Transverse colon (tissue), 4 donors: ENCODE data around the gene DRD4. TPM values are rescaled to one million over a fixed set of nuclear protein-coding genes. Genes with fewer than 3 reads are reported as not detected.
A peak's percentile ranks its signal among the peaks of the same experiment; 100 is the strongest.

ENCODE experiments used
- DNase-seq: peaks from one replicate; pipeline ENCODE4 v3.0.0-alpha.2; 2019
- H3K27ac ChIP-seq, 4 donors: fragments of 200-600 bp; sonication (generic); 2 replicates each; pipeline ENCODE4 v1.5.1; 2016 to 2018; ENCODE audit warnings: inconsistent platforms in 4 of 4
- H3K27me3 ChIP-seq: fragments of 200-600 bp; sonication (generic); 2 replicates; pipeline ENCODE4 v1.5.1; 2017; ENCODE audit warnings: inconsistent platforms
- H3K36me3 ChIP-seq, 4 donors: fragments of 200-600 bp; sonication (generic); 2 replicates each; pipeline ENCODE4 v1.5.1; 2017 to 2019; ENCODE audit warnings: inconsistent platforms in 4 of 4
- H3K4me1 ChIP-seq, 4 donors: fragments of 200-600 bp; sonication (generic); 2 replicates each; pipeline ENCODE4 v1.5.1; 2017 to 2020; ENCODE audit warnings: inconsistent platforms in 4 of 4
- H3K4me3 ChIP-seq, 4 donors: fragments of 200-600 bp; sonication (generic); 1 replicate in 1 of 4; 2 replicates in 3 of 4; pipeline versions ENCODE4 v1.5.1 to v1.6.1; 2017 to 2019; ENCODE audit warnings: inconsistent platforms in 4 of 4
- H3K9me3 ChIP-seq, 2 donors: fragments of 200-600 bp; sonication (generic); 2 replicates each; pipeline ENCODE4 v1.5.1; 2017 to 2019; ENCODE audit warnings: inconsistent platforms in 2 of 2
- EP300 ChIP-seq: sonication (generic); formaldehyde crosslinking; IDR thresholded peaks from one replicate; pipeline ENCODE4 v1.6.1; 2017; ENCODE audit warnings: antibody characterized with exemption, low read depth
- POLR2A ChIP-seq: fragments of 450-650 bp; IDR thresholded peaks from one replicate; pipeline ENCODE4 v1.6.1; 2016; ENCODE audit warnings: antibody characterized with exemption, mild to moderate bottlenecking, moderate library complexity
- POLR2AphosphoS5 ChIP-seq, 3 donors: sonication (generic); formaldehyde crosslinking; IDR thresholded peaks; one replicate each; pipeline ENCODE4 v1.6.1; 2016; ENCODE audit warnings: antibody characterized with exemption in 3 of 3
- WGBS, 2 donors: methylation state at CpG; one replicate each; pipeline ENCODE4 v1.1.5; 2018; ENCODE audit warnings: low coverage in 1 of 2; 5-methylcytosine and 5-hydroxymethylcytosine counted together
- in situ Hi-C, 4 donors: fragments of 200-750 bp; cut with MboI; loops; one replicate each; pipeline versions ENCODE4 v1.15.0 to v1.15.1; 2017; ENCODE audit warnings: low sequenced_read_pairs in 3 of 4, low pct_ligation_motif_present in 1 of 4, low pct_unique_long_range_greater_than_20kb in 1 of 4
- intact Hi-C: fragments of 100-400 bp; cut with DNase I; formaldehyde crosslinking; loops from one replicate; pipeline ENCODE4 v1.15.1; 2023; ENCODE audit warnings: low total_unique reads
- total RNA-seq, 4 donors: library from RNA; depleted of rRNA; stranded (reverse); fragments of >200 nt; gene quantifications; one replicate each; pipeline ENCODE4 v1.1.0, GENCODE V29; 2016
- TF ChIP-seq, protein P1 (sequence below), 5 experiments: fragments of 200-600 bp in 3 of 5; fragments of 450-650 bp in 2 of 5; sonication (generic) in 3 of 5; IDR thresholded peaks; 1 replicate in 2 of 5; 2 replicates in 3 of 5; pipeline ENCODE4 v1.5.1; 2016 to 2017; ENCODE audit warnings: antibody characterized with exemption in 5 of 5, inconsistent platforms in 3 of 5, mild to moderate bottlenecking in 2 of 5, moderate library complexity in 1 of 5

DRD4 gene
- total RNA-seq, 4 donors from 2014 or later: not detected

DNA sequence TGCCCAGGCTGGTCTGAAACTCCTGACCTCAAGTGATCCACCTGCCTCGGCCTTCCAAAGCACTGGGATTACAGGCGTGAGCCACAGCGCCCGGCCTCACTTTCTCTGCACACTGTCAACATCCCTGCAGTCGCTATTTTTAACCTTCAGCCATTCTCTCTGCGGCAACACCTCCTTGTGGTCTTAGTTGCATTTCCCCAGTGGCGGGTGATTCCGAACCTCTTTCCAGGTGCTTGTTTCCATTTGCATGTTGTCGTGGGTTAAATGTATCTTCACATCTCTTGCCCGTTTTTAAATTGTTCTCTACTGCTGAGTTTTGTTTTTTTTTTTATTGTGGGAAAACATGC lies 7.9 kb upstream of the DRD4 start:
- no peak for DNase-seq
- TF ChIP-seq, protein P1, sequence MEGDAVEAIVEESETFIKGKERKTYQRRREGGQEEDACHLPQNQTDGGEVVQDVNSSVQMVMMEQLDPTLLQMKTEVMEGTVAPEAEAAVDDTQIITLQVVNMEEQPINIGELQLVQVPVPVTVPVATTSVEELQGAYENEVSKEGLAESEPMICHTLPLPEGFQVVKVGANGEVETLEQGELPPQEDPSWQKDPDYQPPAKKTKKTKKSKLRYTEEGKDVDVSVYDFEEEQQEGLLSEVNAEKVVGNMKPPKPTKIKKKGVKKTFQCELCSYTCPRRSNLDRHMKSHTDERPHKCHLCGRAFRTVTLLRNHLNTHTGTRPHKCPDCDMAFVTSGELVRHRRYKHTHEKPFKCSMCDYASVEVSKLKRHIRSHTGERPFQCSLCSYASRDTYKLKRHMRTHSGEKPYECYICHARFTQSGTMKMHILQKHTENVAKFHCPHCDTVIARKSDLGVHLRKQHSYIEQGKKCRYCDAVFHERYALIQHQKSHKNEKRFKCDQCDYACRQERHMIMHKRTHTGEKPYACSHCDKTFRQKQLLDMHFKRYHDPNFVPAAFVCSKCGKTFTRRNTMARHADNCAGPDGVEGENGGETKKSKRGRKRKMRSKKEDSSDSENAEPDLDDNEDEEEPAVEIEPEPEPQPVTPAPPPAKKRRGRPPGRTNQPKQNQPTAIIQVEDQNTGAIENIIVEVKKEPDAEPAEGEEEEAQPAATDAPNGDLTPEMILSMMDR (IDR thresholded peaks at IDR 0.05): peak in 1 of 5 experiments; percentile 12
- TF ChIP-seq POLR2AphosphoS5 (IDR thresholded peaks at IDR 0.05): no peak
- H3K27ac ChIP-seq: peak overlapping the region in 1 of 4 donors; percentile 29
- peaks cover 26% of the 10 kb centered on the region for H3K27me3 ChIP-seq
- in situ Hi-C loops (no loop called here), intact Hi-C loops (no loop called here)
- no peaks in the 10 kb centered on the region for H3K9me3 ChIP-seq
- H3K4me3 ChIP-seq: no peak overlapping the region
- H3K36me3 ChIP-seq: no peaks in the 10 kb centered on the region
- WGBS, 2 donors: 51 to 53% methylated on average over 9 to 10 of the region's 10 CpGs
- peaks cover 6 to 15% (median 14%) of the 10 kb centered on the region in 4 donors for H3K4me1 ChIP-seq

DNA sequence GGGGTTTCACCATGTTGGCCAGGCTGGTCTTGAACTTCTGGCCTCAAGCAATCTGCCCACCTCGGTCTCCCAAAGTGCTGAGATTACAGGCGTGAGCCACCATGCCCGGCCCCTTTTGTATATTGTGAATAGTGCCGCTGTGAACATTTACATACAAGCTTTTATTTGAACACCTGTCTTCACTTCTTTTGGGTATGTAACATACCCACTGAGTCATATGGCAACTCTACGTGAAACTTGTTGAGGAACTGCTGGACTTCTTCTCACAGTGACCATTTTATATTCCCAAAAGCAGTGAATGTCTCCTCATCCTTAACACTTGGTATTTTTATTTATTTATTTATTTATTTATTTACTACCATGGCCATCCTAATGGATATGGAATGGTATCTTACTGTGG lies 6.2 kb upstream of the DRD4 start:
- Histone ChIP-seq H3K27me3 (peaks cover 16% of the 10 kb centered on the region), H3K36me3 (no peaks in the 10 kb centered on the region), H3K4me3 (no peak overlapping the region), H3K9me3 (no peaks in the 10 kb centered on the region), H3K27ac (no peak overlapping the region), H3K4me1 (peaks cover 6 to 10% (median 9%) of the 10 kb centered on the region in 4 donors)
- DNase-seq: no peak
- WGBS, 2 donors: 73 to 92% methylated on average over 4 to 5 of the region's 5 CpGs
- TF ChIP-seq, protein P1 (IDR thresholded peaks at IDR 0.05): no peak
- TF ChIP-seq POLR2A (no peak), EP300 (no peak), POLR2AphosphoS5 (IDR thresholded peaks at IDR 0.05) (no peak)
- in situ Hi-C loops: no loop called here
- intact Hi-C loops: no loop called here

DNA sequence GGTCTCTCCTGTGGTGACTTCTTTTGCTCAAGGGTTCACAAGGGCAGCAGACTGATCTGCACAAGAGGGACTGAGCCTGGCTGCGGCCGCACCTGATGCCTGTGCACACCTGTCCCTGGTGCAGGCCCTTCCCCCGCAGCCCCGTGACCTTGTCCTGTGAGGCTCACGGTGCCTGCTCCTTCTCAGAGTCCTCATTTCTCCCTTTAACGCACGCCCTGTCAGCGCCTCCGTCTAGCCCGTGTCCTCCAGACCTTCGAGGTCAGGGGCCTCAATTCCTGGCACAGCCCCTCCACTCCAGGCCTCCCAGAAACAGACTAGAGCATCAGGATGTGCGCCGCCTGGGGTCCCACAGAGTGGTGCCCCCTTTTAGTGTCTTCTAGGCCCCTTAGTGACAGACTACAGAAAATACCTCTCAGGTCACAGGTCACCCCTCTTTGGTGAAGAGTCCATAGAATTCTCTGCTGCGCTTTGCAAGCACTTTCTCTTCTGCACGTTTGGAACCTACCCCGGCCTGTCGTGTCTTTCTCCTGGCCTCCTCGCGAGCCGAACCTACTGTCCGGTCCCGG lies 1.0 kb upstream of the DRD4 start:
- 80% methylated on average over 21 of the region's 22 CpGs; no CpG with 5 or more reads in 1 of the 2 donors for WGBS, 2 donors
- Histone ChIP-seq H3K9me3 (no peaks in the 10 kb centered on the region), H3K4me3 (no peak overlapping the region), H3K36me3 (no peaks in the 10 kb centered on the region), H3K27ac (no peak overlapping the region), H3K27me3 (peaks cover 46% of the 10 kb centered on the region), H3K4me1 (peaks cover 5 to 21% (median 11%) of the 10 kb centered on the region in 4 donors)
- TF ChIP-seq POLR2AphosphoS5 (IDR thresholded peaks at IDR 0.05) (no peak), EP300 (no peak), POLR2A (no peak)
- TF ChIP-seq, protein P1 (IDR thresholded peaks at IDR 0.05): no peak
- in situ Hi-C loops: no loop called here
- intact Hi-C loops: no loop called here
- no peak for DNase-seq

DNA sequence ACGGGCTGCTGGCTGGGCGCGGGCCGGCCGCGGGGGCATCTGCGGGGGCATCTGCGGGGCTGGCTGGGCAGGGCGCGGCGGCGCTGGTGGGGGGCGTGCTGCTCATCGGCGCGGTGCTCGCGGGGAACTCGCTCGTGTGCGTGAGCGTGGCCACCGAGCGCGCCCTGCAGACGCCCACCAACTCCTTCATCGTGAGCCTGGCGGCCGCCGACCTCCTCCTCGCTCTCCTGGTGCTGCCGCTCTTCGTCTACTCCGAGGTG lies 194 bp downstream of the DRD4 start:
- peaks cover 46% of the 10 kb centered on the region for H3K27me3 ChIP-seq
- whole genome bisulfite sequencing, 2 donors: 6% methylated on average over 8 of the region's 34 CpGs; no CpG with 5 or more reads in 1 of the 2 donors
- no peak for TF ChIP-seq POLR2A
- TF ChIP-seq POLR2AphosphoS5 (IDR thresholded peaks at IDR 0.05): no peak
- no peak for TF ChIP-seq EP300
- TF ChIP-seq, protein P1 (IDR thresholded peaks at IDR 0.05): no peak
- no peak for DNase-seq
- intact Hi-C loops (no loop called here), in situ Hi-C loops (no loop called here)
- no peaks in the 10 kb centered on the region for H3K9me3 ChIP-seq
- H3K27ac ChIP-seq: no peak overlapping the region
- H3K36me3 ChIP-seq: no peaks in the 10 kb centered on the region
- H3K4me1 ChIP-seq: peaks cover 5 to 21% (median 11%) of the 10 kb centered on the region in 4 donors
- peak overlapping the region in 3 of 4 donors; percentile 2 to 26 (median 18) for H3K4me3 ChIP-seq
